Stimulated activated CD8-positive, alpha-beta memory T cell treated with anti-CD3 and anti-CD28 coated beads, Interleukin-4, amount 100 ng/mL, for 24 hours (primary cell): ENCODE measurements around the gene AFDN.

Experiments
- DNase-seq: peaks from one replicate; pipeline ENCODE4 v3.0.0-alpha.2; 2020; ENCODE audit warnings: low read depth

AFDN gene

DNA sequence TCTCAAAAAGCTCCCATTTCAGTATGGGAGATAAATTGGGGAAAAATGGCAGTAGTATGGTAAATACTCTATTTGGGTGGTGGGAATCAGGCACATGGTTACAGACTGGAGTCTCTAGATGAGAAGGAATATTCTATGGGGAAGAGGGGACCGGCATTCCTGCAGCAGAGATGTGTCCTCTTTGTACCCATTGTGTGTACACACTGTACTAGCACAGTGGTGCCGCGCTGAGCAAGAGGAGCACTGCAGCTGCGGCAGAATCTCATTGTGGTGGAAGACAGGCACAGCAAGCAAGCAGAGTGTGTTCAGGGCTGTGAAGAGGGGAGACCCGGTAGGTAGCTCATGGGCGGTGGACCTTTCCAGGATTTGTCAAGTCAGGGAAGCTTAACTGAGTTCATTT lies 13.0 kb downstream of the AFDN start:
- DNase-seq = no peak

GRCh38 chr6:167840160-167840525 lies 13.4 kb downstream of the AFDN start:
- DNase-seq = no peak

GRCh38 chr6:167840526-167841179 lies 13.9 kb downstream of the AFDN start:
- no peak for DNase-seq

DNA sequence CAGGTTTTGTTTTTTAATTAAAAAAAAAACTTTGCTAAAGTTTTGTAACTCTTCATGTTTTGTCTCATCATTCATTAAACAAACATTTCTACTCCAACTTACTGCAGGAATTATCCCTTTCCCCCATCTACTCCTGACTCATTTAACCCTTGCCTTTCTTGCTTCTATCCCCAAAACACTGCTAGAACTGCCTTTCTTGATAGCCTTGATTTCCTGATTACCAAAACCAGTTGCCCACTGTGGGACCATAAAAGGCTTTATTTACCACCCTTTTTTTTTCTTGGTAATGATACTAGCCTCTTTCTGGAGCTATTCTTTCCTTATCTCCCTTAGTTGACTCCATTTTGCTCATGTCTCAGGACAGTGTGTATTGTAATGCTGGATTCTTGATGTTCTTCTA lies 15.3 kb downstream of the AFDN start:
- no peak for DNase-seq

DNA sequence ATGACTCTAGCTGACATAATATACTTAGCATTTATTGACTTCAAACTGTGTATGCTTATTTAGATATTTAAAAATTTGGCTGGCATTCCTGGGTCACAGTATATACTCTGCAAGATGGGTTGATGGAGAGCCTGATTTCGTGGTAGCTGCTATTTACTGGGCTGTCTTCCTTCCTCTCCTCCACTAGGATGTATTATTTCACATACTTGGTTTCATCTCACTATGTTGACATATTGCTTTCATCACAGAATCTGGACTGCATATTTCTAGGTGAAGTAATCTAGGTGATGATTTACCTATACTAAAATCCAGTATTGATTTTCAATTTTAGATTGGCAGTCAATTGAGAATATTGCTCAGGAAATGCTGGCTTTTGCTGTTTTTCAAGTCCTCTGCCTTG lies 15.7 kb downstream of the AFDN start:
- DNase-seq = no peak

DNA sequence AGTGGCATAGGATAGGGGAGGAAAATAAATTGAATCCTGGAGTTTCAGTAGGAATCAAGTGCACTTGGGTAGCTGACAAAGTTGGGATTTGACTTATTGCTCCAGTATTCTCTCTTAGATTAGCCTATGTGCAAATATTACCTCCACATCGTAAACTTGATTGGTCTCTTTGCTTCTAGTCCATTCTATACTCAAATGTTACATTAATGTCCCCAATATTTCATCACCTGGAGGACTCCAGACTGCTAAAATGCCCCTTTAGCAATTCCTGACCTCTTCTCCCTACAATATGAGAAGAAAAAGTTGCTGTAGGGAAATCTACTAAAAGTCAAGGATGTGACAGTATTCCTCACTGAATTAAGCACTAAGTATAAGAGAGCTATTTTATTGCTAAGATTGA lies 16.3 kb downstream of the AFDN start:
- no peak for DNase-seq

DNA sequence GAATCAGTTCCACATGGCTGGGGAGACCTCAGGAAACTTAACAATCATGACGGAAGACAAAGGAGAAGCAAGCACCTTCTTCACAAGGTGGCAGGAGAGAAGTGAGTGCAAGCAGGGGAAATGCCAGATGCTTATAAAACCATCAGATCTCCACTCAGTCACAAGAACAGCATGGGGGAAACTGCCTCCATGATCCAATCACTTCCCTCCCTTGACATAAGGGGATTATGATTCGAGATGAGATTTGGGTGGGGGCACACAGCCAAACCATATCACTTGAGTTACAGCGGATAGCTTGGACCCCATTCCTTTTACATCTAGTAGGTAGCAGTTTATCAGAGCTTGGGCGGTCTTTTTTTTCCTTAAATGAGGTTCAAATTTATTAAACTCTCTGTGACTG lies 19.1 kb downstream of the AFDN start:
- DNase-seq = no peak

GRCh38 chr6:167846997-167847606 lies 20.4 kb downstream of the AFDN start:
- DNase-seq = no peak

GRCh38 chr6:167847936-167848335 lies 21.2 kb downstream of the AFDN start:
- no peak for DNase-seq

DNA sequence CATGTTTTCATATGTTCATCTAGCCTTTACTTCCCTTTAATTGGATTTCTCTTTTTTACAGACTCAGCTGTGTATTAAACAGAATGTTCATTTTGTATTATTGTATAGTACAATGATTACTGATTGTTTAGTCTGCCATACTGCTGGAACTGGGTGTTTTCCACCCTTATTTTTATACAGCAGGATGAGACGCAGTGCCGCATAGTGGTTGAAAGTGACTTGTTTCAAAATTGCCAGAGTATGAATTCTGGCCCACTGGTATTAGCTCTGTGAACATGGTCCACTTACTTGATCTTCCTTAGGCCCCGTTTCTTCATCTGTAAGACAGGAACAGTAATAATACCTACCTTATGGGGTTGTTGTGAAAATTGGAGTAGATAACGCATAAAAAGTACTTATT lies 22.1 kb downstream of the AFDN start:
- DNase-seq = no peak

GRCh38 chr6:167849846-167850459 lies 23.2 kb downstream of the AFDN start:
- no peak for DNase-seq

- DNase-seq = no peak
Measured at GRCh38 chr6:167850782-167851181, 24.1 kb downstream of the AFDN start.

GRCh38 chr6:167851370-167851952 lies 24.8 kb downstream of the AFDN start:
- no peak for DNase-seq

- no peak for DNase-seq
Measured at GRCh38 chr6:167855825-167856425, 29.2 kb downstream of the AFDN start.

- DNase-seq = no peak
Measured at GRCh38 chr6:167856474-167856873, 29.8 kb downstream of the AFDN start.

- DNase-seq = no peak
Measured at GRCh38 chr6:167856999-167857660, 30.4 kb downstream of the AFDN start.

DNA sequence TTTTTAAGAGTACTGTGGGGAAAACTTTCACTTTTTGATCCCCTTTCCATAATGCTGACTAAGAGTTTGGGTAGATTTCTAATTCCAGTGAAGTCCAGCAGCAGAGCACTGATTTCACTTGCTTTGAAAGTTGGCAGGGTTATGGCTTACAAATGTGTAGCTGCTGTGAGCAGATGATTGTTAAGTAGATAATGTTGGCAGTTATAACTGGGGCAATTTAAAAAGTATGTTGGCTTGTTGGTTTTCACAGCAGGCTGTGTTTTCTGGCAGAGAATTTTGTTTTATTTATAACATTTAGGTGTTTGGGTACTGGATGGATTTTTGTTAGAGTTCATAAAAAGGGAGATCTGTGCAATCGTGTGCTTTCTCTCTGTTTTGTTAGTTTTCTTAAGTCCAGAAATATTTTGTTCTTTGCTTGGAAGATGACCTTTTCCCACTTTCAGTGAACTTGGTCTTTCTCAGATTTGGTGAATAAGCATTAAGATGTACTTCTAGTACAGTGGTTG lies 31.4 kb downstream of the AFDN start:
- no peak for DNase-seq

DNA sequence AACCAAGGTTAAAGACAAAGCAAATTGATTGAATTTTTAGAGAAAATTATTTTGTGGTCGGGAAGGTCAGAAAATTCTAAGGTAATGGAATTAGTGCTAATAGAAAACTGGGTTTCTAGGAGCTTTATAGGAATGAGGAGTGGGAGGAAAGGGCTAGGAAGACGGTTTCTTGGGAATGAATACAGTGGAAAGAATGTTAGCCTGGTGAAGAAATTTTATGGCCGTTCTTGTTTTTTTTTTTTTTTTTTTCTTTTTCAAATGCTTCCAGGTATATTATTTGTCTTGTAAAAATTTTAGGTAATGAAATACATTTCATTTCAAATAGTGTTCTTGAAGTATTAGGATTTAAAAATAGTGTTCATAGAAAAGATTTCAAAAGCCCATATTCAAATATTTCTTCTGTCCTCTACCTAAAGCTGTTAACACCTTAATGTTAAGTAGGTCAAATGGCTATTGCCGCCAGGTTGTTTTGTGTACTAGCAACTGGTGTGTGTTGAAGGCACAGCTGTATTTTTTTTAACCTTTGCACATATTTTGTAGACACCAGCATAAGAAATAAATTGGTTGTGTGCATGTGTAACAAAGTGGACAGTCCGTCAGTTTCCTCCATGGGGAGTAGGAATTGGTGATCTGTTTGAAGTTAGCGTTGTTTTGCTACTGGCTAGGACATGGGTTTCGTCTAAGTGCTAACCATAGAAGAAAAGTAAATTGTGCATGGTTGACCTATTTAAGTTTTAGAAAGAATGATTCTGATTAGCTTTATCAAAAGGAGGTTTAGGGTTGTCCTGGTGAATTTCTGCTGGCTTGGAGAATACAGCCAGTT lies 32.3 kb downstream of the AFDN start:
- no peak for DNase-seq

- DNase-seq = no peak
Measured at GRCh38 chr6:167860550-167861226, 34.0 kb downstream of the AFDN start.

GRCh38 chr6:167861424-167861823 lies 34.7 kb downstream of the AFDN start:
- no peak for DNase-seq

GRCh38 chr6:167863897-167864296 lies 37.2 kb downstream of the AFDN start:
- DNase-seq = no peak
